Measurements from ENCODE around the gene SRD5A2.

DNA sequence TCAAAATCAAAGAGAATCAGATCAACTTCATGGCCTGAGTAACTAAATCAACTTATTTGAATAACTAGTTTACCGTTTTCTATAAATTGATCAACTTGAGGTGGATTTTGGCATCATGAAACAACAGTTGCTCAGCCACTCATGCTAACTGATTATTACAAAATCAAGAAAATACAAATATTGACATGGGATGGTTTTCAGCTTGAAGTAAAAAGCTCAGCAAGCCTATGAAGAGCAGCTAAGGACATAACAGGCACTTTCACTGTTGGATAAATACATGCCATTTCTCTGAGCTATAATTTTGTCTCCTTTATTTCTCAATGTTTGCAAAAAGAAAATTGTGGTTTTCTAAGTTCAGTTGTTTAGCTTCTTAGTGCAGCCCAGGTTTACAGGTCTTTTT lies 18.9 kb downstream of the SRD5A2 start:
- TF ChIP-seq, protein P1, sequence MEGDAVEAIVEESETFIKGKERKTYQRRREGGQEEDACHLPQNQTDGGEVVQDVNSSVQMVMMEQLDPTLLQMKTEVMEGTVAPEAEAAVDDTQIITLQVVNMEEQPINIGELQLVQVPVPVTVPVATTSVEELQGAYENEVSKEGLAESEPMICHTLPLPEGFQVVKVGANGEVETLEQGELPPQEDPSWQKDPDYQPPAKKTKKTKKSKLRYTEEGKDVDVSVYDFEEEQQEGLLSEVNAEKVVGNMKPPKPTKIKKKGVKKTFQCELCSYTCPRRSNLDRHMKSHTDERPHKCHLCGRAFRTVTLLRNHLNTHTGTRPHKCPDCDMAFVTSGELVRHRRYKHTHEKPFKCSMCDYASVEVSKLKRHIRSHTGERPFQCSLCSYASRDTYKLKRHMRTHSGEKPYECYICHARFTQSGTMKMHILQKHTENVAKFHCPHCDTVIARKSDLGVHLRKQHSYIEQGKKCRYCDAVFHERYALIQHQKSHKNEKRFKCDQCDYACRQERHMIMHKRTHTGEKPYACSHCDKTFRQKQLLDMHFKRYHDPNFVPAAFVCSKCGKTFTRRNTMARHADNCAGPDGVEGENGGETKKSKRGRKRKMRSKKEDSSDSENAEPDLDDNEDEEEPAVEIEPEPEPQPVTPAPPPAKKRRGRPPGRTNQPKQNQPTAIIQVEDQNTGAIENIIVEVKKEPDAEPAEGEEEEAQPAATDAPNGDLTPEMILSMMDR (conservative IDR thresholded peaks at IDR 0.05; ENCODE audit: low read depth, low read length) = no peak
- TF ChIP-seq RCOR1 (IDR thresholded peaks at IDR 0.05; ENCODE audit: insufficient replicate concordance, low read length) (no peak), RFX5 (IDR thresholded peaks at IDR 0.05; ENCODE audit: low read depth, low read length) (no peak), CEBPB (IDR thresholded peaks at IDR 0.05; ENCODE audit: low read depth, low read length) (no peak), POLR2A (IDR thresholded peaks at IDR 0.05; ENCODE audit: low read depth, low read length) (no peak), RAD21 (IDR thresholded peaks at IDR 0.05; ENCODE audit: low read length) (no peak), MAFK (IDR thresholded peaks at IDR 0.05; ENCODE audit: low read depth, low read length) (no peak), BHLHE40 (IDR thresholded peaks at IDR 0.05; ENCODE audit: low read depth, low read length) (no peak), FOS (IDR thresholded peaks at IDR 0.05; ENCODE audit: low read depth, low read length) (no peak), SMC3 (IDR thresholded peaks at IDR 0.05; ENCODE audit: low read depth, low read length) (no peak), MAZ (IDR thresholded peaks at IDR 0.05; ENCODE audit: borderline replicate concordance, low read depth, low read length) (no peak)
- TF ChIP-seq, protein P2, sequence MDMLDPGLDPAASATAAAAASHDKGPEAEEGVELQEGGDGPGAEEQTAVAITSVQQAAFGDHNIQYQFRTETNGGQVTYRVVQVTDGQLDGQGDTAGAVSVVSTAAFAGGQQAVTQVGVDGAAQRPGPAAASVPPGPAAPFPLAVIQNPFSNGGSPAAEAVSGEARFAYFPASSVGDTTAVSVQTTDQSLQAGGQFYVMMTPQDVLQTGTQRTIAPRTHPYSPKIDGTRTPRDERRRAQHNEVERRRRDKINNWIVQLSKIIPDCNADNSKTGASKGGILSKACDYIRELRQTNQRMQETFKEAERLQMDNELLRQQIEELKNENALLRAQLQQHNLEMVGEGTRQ (IDR thresholded peaks at IDR 0.05; ENCODE audit: low read depth, low read length) = no peak
